OCI-LY1 (cell line): ENCODE results near the gene SLC25A51.
"Not testable (repeated sequence)": the region's sequence is repeated elsewhere in the genome, so short reads cannot be mapped to it uniquely, and the experiment has no call there.

Source experiments
- H2AFZ ChIP-seq: fragments of 200-600 bp; sonication (generic), shearing (Covaris generic); 2 replicates; pipeline ENCODE4 v1.6.0; 2014; ENCODE audit warnings: antibody characterized with exemption, mild to moderate bottlenecking, low read length
- H3F3A ChIP-seq: fragments of 200-600 bp; sonication (generic), shearing (Covaris generic); 2 replicates; pipeline ENCODE4 v1.6.0; 2014; ENCODE audit warnings: mild to moderate bottlenecking, antibody characterized with exemption, low read length, moderate library complexity; ENCODE audit not compliant: insufficient read depth
- H3K27ac ChIP-seq: fragments of 200-600 bp; sonication (generic); 2 replicates; pipeline ENCODE4 v1.5.1; 2014; ENCODE audit warnings: low read length, mixed run types, mild to moderate bottlenecking, low read depth; ENCODE audit not compliant: poor library complexity, severe bottlenecking
- H3K27me3 ChIP-seq: fragments of 200-600 bp; sonication (generic); 2 replicates; pipeline ENCODE4 v1.6.0; 2014; ENCODE audit warnings: antibody characterized with exemption, mild to moderate bottlenecking, low read length, moderate library complexity; ENCODE audit not compliant: insufficient read depth
- H3K36me3 ChIP-seq: fragments of 200-600 bp; sonication (generic); 2 replicates; pipeline ENCODE4 v1.6.1; 2014; ENCODE audit warnings: mild to moderate bottlenecking, antibody characterized with exemption, low read length, moderate library complexity, mixed read lengths; ENCODE audit not compliant: insufficient read depth
- H3K4me1 ChIP-seq: fragments of 200-600 bp; sonication (generic); 2 replicates; pipeline ENCODE4 v1.5.1; 2014; ENCODE audit warnings: mild to moderate bottlenecking, low read length, moderate library complexity; ENCODE audit not compliant: insufficient read depth, severe bottlenecking
- H3K4me2 ChIP-seq: fragments of 200-600 bp; sonication (generic), shearing (Covaris generic); 2 replicates; pipeline ENCODE4 v1.6.1; 2014; ENCODE audit warnings: low read length
- H3K4me3 ChIP-seq: fragments of 200-600 bp; sonication (generic); 2 replicates; pipeline ENCODE4 v1.5.1; 2014; ENCODE audit warnings: low read length, low read depth, mild to moderate bottlenecking, mixed read lengths; ENCODE audit not compliant: poor library complexity, severe bottlenecking
- H3K79me2 ChIP-seq: fragments of 200-600 bp; shearing (Covaris generic); 2 replicates; pipeline ENCODE4 v1.6.1; 2016; ENCODE audit warnings: mixed run types, low read length, mixed read lengths; ENCODE audit not compliant: insufficient read depth
- H3K9ac ChIP-seq: fragments of 200-600 bp; sonication (generic), shearing (Covaris generic); 2 replicates; pipeline ENCODE4 v1.6.1; 2014; ENCODE audit warnings: mild to moderate bottlenecking, low read length, mixed read lengths
- H3K9me2 ChIP-seq: fragments of 200-600 bp; sonication (generic), shearing (Covaris generic); 2 replicates; pipeline ENCODE4 v1.6.1; 2014; ENCODE audit warnings: low read depth, mild to moderate bottlenecking, low read length, mixed read lengths
- H3K9me3 ChIP-seq: fragments of 200-600 bp; shearing (Covaris generic); 2 replicates; pipeline ENCODE4 v1.6.1; 2014; ENCODE audit warnings: low read length, mixed read lengths
- H4K20me1 ChIP-seq: fragments of 200-600 bp; sonication (generic), shearing (Covaris generic); 2 replicates; pipeline ENCODE4 v1.6.0; 2016; ENCODE audit warnings: mild to moderate bottlenecking, low read length; ENCODE audit not compliant: insufficient read depth
- CTCF ChIP-seq: fragments of 200-600 bp; sonication (generic), shearing (Covaris generic); IDR thresholded peaks from 2 replicates; pipeline ENCODE4 v1.5.1; 2017; ENCODE audit warnings: mild to moderate bottlenecking, antibody characterized with exemption, low read length, moderate library complexity, mixed read lengths
- EZH2 ChIP-seq: fragments of 200-600 bp; sonication (generic), shearing (Covaris generic); IDR thresholded peaks from 2 replicates; pipeline ENCODE4 v1.8.0; 2017; ENCODE audit warnings: borderline replicate concordance, mixed run types, mild to moderate bottlenecking, antibody characterized with exemption, low read length, moderate library complexity, mixed read lengths

Gene SLC25A51

GRCh38 chr9:37892063-37892462 lies 11.9 kb downstream of the SLC25A51 start:
- Histone ChIP-seq H3K9me2 (no peaks in the 10 kb centered on the region), H3K36me3 (peaks cover 68% of the 10 kb centered on the region), H3K9ac (no peak overlapping the region), H3K27ac (no peak overlapping the region), H4K20me1 (no peaks in the 10 kb centered on the region), H3K79me2 (no peaks in the 10 kb centered on the region), H3K4me3 (no peak overlapping the region), H3F3A (no peaks in the 10 kb centered on the region), H3K27me3 (no peaks in the 10 kb centered on the region), H2AFZ (no peak overlapping the region), H3K4me2 (no peak overlapping the region), H3K4me1 (no peaks in the 10 kb centered on the region), H3K9me3 (no peaks in the 10 kb centered on the region)
- no peak for TF ChIP-seq EZH2
- TF ChIP-seq CTCF: no peak

DNA sequence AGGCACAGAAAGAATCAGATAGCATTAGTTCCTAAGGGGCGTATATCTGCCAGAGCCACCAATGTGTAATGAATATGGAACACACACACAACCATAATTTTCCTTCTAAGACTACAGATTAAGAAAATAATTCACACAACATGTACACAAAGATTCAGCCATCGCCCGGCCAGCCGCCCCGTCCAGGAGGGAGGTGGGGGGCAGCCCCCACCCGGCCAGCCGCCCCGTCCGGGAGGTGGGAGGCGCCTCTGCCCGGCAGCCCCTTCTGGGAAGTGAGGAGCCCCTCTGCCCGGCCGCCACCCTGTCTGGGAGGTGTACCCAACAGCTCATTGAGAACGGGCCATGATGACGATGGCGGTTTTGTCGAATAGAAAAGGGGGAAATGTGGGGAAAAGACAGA lies 12.9 kb downstream of the SLC25A51 start:
- H3K79me2 ChIP-seq, H2AFZ ChIP-seq, H3K4me3 ChIP-seq: not testable (repeated sequence)

GRCh38 chr9:37889536-37889935 lies 14.4 kb downstream of the SLC25A51 start:
- Histone ChIP-seq H3K4me3 (no peak overlapping the region), H3K4me2 (no peak overlapping the region), H3K4me1 (no peaks in the 10 kb centered on the region), H4K20me1 (no peaks in the 10 kb centered on the region), H3K79me2 (no peaks in the 10 kb centered on the region), H2AFZ (no peak overlapping the region), H3K9me3 (no peaks in the 10 kb centered on the region), H3K27ac (no peak overlapping the region), H3K9me2 (no peaks in the 10 kb centered on the region), H3F3A (no peaks in the 10 kb centered on the region), H3K27me3 (no peaks in the 10 kb centered on the region), H3K36me3 (peaks cover 46% of the 10 kb centered on the region), H3K9ac (no peak overlapping the region)
- TF ChIP-seq CTCF (no peak), EZH2 (no peak)

More for the DNA sequence above, 12.9 kb downstream of the SLC25A51 start:
- not testable (repeated sequence) for H3K4me2 ChIP-seq, H4K20me1 ChIP-seq, H3K27me3 ChIP-seq, H3F3A ChIP-seq, H3K27ac ChIP-seq, H3K4me1 ChIP-seq, H3K9me2 ChIP-seq, H3K9ac ChIP-seq, H3K9me3 ChIP-seq
- H3K36me3 ChIP-seq: peaks cover 60% of the 10 kb centered on the region

GRCh38 chr9:37887977-37888583 lies 15.8 kb downstream of the SLC25A51 start:
- H3K36me3 ChIP-seq: peaks cover 35% of the 10 kb centered on the region
- not testable (repeated sequence) for H3K4me1 ChIP-seq

More at GRCh38 chr9:37887977-37888583, 15.8 kb downstream of the SLC25A51 start:
- H3K9me2 ChIP-seq, H2AFZ ChIP-seq, H3K79me2 ChIP-seq, H4K20me1 ChIP-seq, H3K27me3 ChIP-seq, H3K4me3 ChIP-seq, H3K27ac ChIP-seq, H3F3A ChIP-seq, H3K9ac ChIP-seq, H3K4me2 ChIP-seq, H3K9me3 ChIP-seq: not testable (repeated sequence)
